ENCODE results near the gene FAM219B.

DNA sequence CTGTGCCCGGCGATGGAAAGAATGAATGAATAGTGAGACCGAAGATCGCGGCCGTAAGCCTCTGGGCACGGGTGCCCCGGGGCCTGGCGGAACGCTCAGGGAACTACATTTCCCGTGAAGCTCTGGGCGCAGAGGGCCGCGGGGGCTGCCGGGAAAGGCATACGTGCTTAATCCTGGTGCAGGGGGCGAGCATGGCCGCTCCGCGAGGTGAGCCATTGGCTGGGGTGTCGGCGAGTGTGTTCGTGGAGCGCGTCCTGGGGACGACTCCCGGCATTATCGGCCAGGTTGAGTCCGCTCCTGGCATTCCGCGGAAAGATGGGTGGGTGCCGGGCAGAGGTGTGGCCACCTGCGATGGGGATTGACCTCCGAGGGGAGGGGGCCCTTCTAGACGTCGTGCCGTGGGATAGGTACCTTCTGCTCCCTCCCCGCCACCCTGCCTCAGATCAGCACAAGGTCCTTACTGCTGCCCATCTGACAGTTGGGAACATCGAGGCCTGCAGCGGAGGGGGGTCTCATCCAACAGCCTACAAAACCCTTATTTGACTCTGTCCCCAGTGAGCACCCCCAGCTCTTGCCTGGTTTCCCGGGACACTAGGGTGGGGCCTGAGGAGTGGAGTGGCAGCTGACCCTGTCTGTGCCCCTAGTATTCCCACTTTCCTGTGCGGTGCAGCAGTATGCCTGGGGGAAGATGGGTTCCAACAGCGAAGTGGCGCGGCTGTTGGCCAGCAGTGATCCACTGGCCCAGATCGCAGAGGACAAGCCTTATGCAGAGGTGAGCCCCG is 16.6 kb downstream of the FAM219B start, which contains the start of gene MPI:
- peak; percentile 45 to 80 (median 78) for TF ChIP-seq POLR2A (IDR thresholded peaks at IDR 0.05)
- TF ChIP-seq, protein P1, sequence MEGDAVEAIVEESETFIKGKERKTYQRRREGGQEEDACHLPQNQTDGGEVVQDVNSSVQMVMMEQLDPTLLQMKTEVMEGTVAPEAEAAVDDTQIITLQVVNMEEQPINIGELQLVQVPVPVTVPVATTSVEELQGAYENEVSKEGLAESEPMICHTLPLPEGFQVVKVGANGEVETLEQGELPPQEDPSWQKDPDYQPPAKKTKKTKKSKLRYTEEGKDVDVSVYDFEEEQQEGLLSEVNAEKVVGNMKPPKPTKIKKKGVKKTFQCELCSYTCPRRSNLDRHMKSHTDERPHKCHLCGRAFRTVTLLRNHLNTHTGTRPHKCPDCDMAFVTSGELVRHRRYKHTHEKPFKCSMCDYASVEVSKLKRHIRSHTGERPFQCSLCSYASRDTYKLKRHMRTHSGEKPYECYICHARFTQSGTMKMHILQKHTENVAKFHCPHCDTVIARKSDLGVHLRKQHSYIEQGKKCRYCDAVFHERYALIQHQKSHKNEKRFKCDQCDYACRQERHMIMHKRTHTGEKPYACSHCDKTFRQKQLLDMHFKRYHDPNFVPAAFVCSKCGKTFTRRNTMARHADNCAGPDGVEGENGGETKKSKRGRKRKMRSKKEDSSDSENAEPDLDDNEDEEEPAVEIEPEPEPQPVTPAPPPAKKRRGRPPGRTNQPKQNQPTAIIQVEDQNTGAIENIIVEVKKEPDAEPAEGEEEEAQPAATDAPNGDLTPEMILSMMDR (IDR thresholded peaks at IDR 0.05): peak in 5 of 7 experiments; percentile 12 to 50 (median 26)
